RWPE2 (cell line): ENCODE results near the gene ADGRG1.
A peak's percentile ranks its signal among the peaks of the same experiment; 100 is the strongest.

ENCODE experiments used
- ATAC-seq: fragments of 200-7000 bp; cut with Tn5 transposase; 3 replicates; pipeline ENCODE4 v1.9.1; 2021; ENCODE audit warnings: low read depth
- DNase-seq: peaks from one replicate; pipeline ENCODE4 v3.0.0-alpha.2; 2020; ENCODE audit warnings: low spot score
- H3K27ac ChIP-seq: fragments of 450-650 bp; 2 replicates; pipeline ENCODE4 v1.5.1; 2017; ENCODE audit warnings: mild to moderate bottlenecking; ENCODE audit not compliant: poor library complexity, severe bottlenecking
- H3K27me3 ChIP-seq: fragments of 250-450 bp; sonication (Bioruptor Pico); 2 replicates; pipeline ENCODE4 v1.5.1; 2021; ENCODE audit warnings: mild to moderate bottlenecking, moderate library complexity; ENCODE audit not compliant: insufficient read depth, poor library complexity, severe bottlenecking
- H3K36me3 ChIP-seq: fragments of 250-450 bp; sonication (Bioruptor Pico); 2 replicates; pipeline ENCODE4 v1.5.1; 2020; ENCODE audit warnings: low read depth, mild to moderate bottlenecking, moderate library complexity
- H3K4me1 ChIP-seq: fragments of 250-450 bp; sonication (Bioruptor Pico); 2 replicates; pipeline ENCODE4 v1.5.1; 2021; ENCODE audit warnings: mild to moderate bottlenecking, moderate library complexity; ENCODE audit not compliant: insufficient read depth, poor library complexity, severe bottlenecking
- H3K4me3 ChIP-seq: fragments of 250-450 bp; sonication (Bioruptor Pico); 2 replicates; pipeline ENCODE4 v1.5.1; 2021; ENCODE audit warnings: mild to moderate bottlenecking, moderate library complexity; ENCODE audit not compliant: severe bottlenecking
- H3K9me3 ChIP-seq: fragments of 250-450 bp; sonication (Bioruptor Pico); 2 replicates; pipeline ENCODE4 v1.5.1; 2021; ENCODE audit warnings: mild to moderate bottlenecking, moderate library complexity; ENCODE audit not compliant: severe bottlenecking
- TF ChIP-seq, protein P1 (sequence below): fragments of 450-650 bp; IDR thresholded peaks from one replicate; pipeline ENCODE4 v1.5.1; 2017; ENCODE audit warnings: mild to moderate bottlenecking, moderate library complexity; ENCODE audit not compliant: poor library complexity, severe bottlenecking

Gene ADGRG1

DNA sequence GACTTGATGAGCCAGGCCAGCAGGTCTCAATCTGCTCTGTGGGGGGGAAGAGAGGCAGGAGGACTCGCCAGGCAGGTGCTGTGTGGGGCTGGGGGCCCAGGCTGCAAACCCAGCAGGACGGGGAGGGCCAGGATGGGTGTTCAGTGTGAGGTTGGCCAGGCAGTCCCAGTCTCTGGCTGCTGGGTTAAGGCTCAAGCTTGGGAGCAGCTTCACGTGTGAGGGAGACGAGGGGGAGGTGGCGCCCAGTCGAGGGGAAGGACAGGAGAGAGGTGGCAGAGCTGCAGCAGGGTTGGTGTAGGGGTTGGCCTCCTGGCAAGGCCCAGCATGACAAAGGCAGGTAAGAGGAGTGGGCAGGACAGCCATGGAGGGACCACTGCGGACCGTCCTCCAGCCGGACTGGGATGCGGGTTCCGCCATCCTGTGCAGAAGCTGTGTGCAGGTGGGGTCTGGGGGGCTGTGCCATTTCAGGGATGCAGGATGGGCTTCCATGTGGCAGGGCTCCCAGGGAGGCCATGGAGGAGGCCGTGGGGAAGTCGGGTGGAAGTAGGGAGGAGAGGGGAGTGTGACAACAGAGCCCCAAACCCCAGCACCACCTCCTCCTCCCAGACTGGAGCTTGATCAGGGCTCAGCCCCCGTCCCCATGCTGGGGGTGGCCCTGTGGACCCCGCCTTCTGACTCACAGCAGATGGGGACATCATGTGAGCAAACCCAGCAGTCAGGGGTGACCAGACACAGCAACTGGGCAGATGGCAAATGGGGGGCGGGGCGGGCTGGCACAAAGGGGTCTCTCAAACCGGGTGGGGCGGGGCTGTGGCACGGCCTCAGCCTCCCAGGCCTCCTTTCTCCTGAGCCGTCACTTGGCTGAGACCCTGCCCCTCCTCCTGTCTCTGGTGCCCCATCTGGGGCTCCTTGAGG, 2.8 kb downstream of the ADGRG1 start:
- Histone ChIP-seq H3K4me1 (peaks cover 32% of the 10 kb centered on the region), H3K36me3 (peaks cover 35% of the 10 kb centered on the region), H3K4me3 (no peak overlapping the region), H3K27me3 (no peaks in the 10 kb centered on the region), H3K9me3 (no peaks in the 10 kb centered on the region), H3K27ac (no peak overlapping the region)
- no peak for DNase-seq
- TF ChIP-seq, protein P1, sequence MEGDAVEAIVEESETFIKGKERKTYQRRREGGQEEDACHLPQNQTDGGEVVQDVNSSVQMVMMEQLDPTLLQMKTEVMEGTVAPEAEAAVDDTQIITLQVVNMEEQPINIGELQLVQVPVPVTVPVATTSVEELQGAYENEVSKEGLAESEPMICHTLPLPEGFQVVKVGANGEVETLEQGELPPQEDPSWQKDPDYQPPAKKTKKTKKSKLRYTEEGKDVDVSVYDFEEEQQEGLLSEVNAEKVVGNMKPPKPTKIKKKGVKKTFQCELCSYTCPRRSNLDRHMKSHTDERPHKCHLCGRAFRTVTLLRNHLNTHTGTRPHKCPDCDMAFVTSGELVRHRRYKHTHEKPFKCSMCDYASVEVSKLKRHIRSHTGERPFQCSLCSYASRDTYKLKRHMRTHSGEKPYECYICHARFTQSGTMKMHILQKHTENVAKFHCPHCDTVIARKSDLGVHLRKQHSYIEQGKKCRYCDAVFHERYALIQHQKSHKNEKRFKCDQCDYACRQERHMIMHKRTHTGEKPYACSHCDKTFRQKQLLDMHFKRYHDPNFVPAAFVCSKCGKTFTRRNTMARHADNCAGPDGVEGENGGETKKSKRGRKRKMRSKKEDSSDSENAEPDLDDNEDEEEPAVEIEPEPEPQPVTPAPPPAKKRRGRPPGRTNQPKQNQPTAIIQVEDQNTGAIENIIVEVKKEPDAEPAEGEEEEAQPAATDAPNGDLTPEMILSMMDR = no peak
- no peak for ATAC-seq

GRCh38 chr16:57632568-57632967, 4.1 kb downstream of the ADGRG1 start:
- H3K36me3 ChIP-seq = peaks cover 34% of the 10 kb centered on the region
- TF ChIP-seq, protein P1 = no peak
- no peaks in the 10 kb centered on the region for H3K27me3 ChIP-seq
- H3K4me3 ChIP-seq = no peak overlapping the region
- H3K4me1 ChIP-seq = peaks cover 24% of the 10 kb centered on the region
- ATAC-seq (no peak), DNase-seq (no peak)
- peak overlapping the region; percentile 12 for H3K27ac ChIP-seq
- no peaks in the 10 kb centered on the region for H3K9me3 ChIP-seq

- Histone ChIP-seq H3K36me3 (peaks cover 38% of the 10 kb centered on the region), H3K4me1 (peaks cover 15% of the 10 kb centered on the region), H3K27me3 (no peaks in the 10 kb centered on the region), H3K27ac (peak overlapping the region; percentile 11), H3K9me3 (no peaks in the 10 kb centered on the region), H3K4me3 (no peak overlapping the region)
- ATAC-seq (no peak), DNase-seq (no peak)
- TF ChIP-seq, protein P1 = no peak
Observed at GRCh38 chr16:57633383-57634064, 5.1 kb downstream of the ADGRG1 start.

DNA sequence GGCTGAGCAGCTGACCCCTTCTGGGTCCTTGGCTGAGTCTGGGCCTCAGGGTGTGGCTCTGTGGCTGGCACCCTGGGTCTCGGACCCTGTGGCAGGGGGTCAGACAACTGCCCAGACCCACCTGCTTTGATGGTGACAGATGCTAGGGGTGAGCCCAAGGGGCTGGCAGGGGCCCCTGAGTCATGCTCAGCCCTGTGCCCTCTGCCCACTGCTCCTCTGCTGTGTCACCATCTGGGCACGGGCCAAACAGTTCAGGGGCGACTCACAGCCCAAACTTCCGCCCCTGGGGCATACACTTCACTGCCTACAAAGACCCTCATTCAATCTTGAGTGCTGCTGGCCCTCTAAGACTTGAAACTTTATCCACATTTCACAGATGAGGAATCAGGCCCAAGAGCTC, 5.7 kb downstream of the ADGRG1 start:
- H3K9me3 ChIP-seq = no peaks in the 10 kb centered on the region
- H3K27me3 ChIP-seq = no peaks in the 10 kb centered on the region
- H3K4me3 ChIP-seq = no peak overlapping the region
- H3K27ac ChIP-seq = peak overlapping the region; percentile 11
- TF ChIP-seq, protein P1 = no peak
- peaks cover 13% of the 10 kb centered on the region for H3K4me1 ChIP-seq
- DNase-seq (no peak), ATAC-seq (peak; percentile 34; the same call in 1 of the 3 replicates)
- H3K36me3 ChIP-seq = peaks cover 38% of the 10 kb centered on the region
